Measurements from ENCODE around the gene TAPT1. TPM values are rescaled to one million over a fixed set of nuclear protein-coding genes. Genes with fewer than 3 reads are reported as not detected.
"Not testable (repeated sequence)": the region's sequence is repeated elsewhere in the genome, so short reads cannot be mapped to it uniquely, and the experiment has no call there.

The TAPT1 gene, protein sequence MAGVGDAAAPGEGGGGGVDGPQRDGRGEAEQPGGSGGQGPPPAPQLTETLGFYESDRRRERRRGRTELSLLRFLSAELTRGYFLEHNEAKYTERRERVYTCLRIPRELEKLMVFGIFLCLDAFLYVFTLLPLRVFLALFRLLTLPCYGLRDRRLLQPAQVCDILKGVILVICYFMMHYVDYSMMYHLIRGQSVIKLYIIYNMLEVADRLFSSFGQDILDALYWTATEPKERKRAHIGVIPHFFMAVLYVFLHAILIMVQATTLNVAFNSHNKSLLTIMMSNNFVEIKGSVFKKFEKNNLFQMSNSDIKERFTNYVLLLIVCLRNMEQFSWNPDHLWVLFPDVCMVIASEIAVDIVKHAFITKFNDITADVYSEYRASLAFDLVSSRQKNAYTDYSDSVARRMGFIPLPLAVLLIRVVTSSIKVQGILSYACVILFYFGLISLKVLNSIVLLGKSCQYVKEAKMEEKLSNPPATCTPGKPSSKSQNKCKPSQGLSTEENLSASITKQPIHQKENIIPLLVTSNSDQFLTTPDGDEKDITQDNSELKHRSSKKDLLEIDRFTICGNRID
- total RNA-seq (30.6 TPM), polyA plus RNA-seq (ENCODE audit: insufficient read depth in 1 of 8, insufficient read length in 8 of 8, low replicate concordance in 1 of 8) (10 to 100 TPM; 21.2 to 35.2 (median 29.2) TPM)
- long read RNA-seq, donor 1, full-length matches to known transcripts: 1 of 1 reads
- long read RNA-seq, donor 1, partial matches to known transcripts: 0 of 1 reads
- long read RNA-seq, donor 1, other reads (novel, unspliced or antisense): 0 of 1 reads
- long read RNA-seq, donor 2, full-length matches to known transcripts: 2 of 2 reads
- long read RNA-seq, donor 2, partial matches to known transcripts: 0 of 2 reads
- long read RNA-seq, donor 2, other reads (novel, unspliced or antisense): 0 of 2 reads
- long read RNA-seq, donor 3, full-length matches to known transcripts: 2 of 2 reads
- long read RNA-seq, donor 3, partial matches to known transcripts: 0 of 2 reads
- long read RNA-seq, donor 3, other reads (novel, unspliced or antisense): 0 of 2 reads
- long read RNA-seq, donor 4: 0 reads
- long read RNA-seq, donor 5, full-length matches to known transcripts: 3 of 3 reads
- long read RNA-seq, donor 5, partial matches to known transcripts: 0 of 3 reads
- long read RNA-seq, donor 5, other reads (novel, unspliced or antisense): 0 of 3 reads
- long read RNA-seq, donor 6, full-length matches to known transcripts: 2 of 2 reads
- long read RNA-seq, donor 6, partial matches to known transcripts: 0 of 2 reads
- long read RNA-seq, donor 6, other reads (novel, unspliced or antisense): 0 of 2 reads
- long read RNA-seq, donor 7, full-length matches to known transcripts: 2 of 2 reads
- long read RNA-seq, donor 7, partial matches to known transcripts: 0 of 2 reads
- long read RNA-seq, donor 7, other reads (novel, unspliced or antisense): 0 of 2 reads
- long read RNA-seq, donor 8, partial matches to known transcripts: 0 of 2 reads
- long read RNA-seq, donor 8, other reads (novel, unspliced or antisense): 0 of 2 reads
- long read RNA-seq, donor 9, full-length matches to known transcripts: 3 of 3 reads
- long read RNA-seq, donor 9, partial matches to known transcripts: 0 of 3 reads
- long read RNA-seq, donor 9, other reads (novel, unspliced or antisense): 0 of 3 reads
- long read RNA-seq, donor 10, full-length matches to known transcripts: 3 of 29 reads
- long read RNA-seq, donor 10, partial matches to known transcripts: 26 of 29 reads
- long read RNA-seq, donor 10, other reads (novel, unspliced or antisense): 0 of 29 reads
- long read RNA-seq, donor 11: 0 reads

GRCh38 chr4:16225863-16226815 lies at the start of gene TAPT1:
TSS of gene TAPT1 (minus strand) at chr4:16226471. CDS start at chr4:16226457, 14 bp downstream.
- Histone ChIP-seq H3K27me3 (ENCODE audit: control insufficient read depth, insufficient read depth, low read length) (no peaks in the 10 kb centered on the region), H3K4me3 (ENCODE audit: low read length) (peak within 1 kb of the TSS; percentile 89), H3K4me1 (ENCODE audit: control insufficient read depth, insufficient read depth, low read length) (peaks cover 16% of the 10 kb centered on the region), H3K9me3 (replicated peaks; ENCODE audit: control insufficient read depth, low read depth, low read length) (no peaks in the 10 kb centered on the region), H3K36me3 (ENCODE audit: control insufficient read depth, insufficient read depth, low read length) (no peaks in the 10 kb centered on the region), H3K27ac (ENCODE audit: low read length) (peak within 1 kb of the TSS; percentile 97)
- DNase-seq: peak; percentile 90
- WGBS (ENCODE audit: insufficient coverage): under 1% methylated on average over 138 of the region's 143 CpGs

DNA sequence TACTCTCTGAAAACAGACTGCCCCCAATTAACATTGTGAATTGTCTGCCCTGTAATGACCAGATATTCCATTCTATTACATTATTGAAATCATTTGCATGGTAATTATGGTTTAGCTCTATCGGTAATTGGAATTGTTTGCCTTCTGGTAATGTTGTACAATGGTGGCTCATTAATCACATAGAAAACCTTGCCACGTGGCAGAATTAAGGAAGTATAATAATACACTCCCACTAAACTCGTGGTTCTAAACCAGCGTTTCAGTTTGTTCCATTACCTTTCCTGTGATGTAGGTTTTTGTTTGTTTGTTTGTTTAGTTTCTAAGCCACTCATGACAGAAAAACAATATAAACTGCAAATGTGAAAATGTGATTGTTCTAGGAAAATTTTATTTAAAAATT lies 45.1 kb upstream of the TAPT1 start:
- no peak overlapping the region for H3K4me3 ChIP-seq (ENCODE audit: low read length)
- no peaks in the 10 kb centered on the region for H3K27me3 ChIP-seq (ENCODE audit: control insufficient read depth, insufficient read depth, low read length)
- DNase-seq: no peak
- WGBS (ENCODE audit: insufficient coverage): no CpG with 5 or more reads among the region's 4 CpGs
- H3K9me3 ChIP-seq (replicated peaks; ENCODE audit: control insufficient read depth, low read depth, low read length): no peaks in the 10 kb centered on the region
- no peaks in the 10 kb centered on the region for H3K36me3 ChIP-seq (ENCODE audit: control insufficient read depth, insufficient read depth, low read length)
- H3K4me1 ChIP-seq (ENCODE audit: control insufficient read depth, insufficient read depth, low read length): peaks cover 10% of the 10 kb centered on the region
- no peak overlapping the region for H3K27ac ChIP-seq (ENCODE audit: low read length)

DNA sequence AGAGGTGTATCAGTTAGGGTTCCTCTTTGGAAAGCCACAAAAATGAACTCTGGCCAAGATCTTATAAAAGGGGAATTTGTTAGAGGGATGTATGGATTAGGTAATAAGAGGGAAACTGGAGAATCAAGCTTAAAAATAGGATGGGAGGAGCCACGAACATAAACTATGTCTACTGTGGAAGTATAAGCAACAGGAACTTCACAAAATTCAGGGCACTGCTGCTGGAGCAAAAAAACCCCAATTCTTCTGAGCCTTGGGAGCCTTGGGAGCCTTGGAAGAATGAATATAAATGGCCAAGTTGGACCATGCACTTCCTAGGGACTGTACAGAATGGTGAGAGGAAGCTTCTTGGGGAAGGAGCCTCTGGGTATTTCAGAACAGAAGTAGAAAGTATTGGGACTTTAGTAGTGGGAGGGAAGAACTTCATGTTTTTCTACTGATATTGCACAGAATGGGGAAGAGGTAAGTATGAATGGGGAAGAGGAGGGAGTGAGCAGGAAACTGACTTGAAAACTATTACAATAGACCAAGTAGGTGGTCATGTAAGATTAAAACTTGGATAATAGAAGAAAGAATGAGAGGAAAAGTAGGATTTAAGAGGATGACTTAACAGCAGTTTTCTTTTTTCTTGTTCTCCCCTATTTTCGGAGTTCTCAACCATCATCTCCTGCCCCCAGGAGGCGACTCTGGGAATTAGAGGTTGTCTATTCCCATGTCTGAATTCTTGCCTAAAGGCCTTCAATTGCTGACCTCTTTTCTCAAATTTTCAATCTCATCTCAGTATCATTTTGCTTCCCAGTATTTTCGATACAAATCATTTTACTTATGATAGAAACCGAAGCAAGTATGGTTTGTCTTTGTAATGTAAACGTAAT lies 44.4 kb upstream of the TAPT1 start:
- DNase-seq: peak; percentile 32
- Histone ChIP-seq H3K4me3 (ENCODE audit: low read length) (no peak overlapping the region), H3K27me3 (ENCODE audit: control insufficient read depth, insufficient read depth, low read length) (no peaks in the 10 kb centered on the region), H3K27ac (ENCODE audit: low read length) (peak overlapping the region; percentile 29), H3K36me3 (ENCODE audit: control insufficient read depth, insufficient read depth, low read length) (no peaks in the 10 kb centered on the region), H3K4me1 (ENCODE audit: control insufficient read depth, insufficient read depth, low read length) (peaks cover 10% of the 10 kb centered on the region), H3K9me3 (replicated peaks; ENCODE audit: control insufficient read depth, low read depth, low read length) (no peaks in the 10 kb centered on the region)
- WGBS (ENCODE audit: insufficient coverage): 29% methylated on average over 1 of the region's 6 CpGs

DNA sequence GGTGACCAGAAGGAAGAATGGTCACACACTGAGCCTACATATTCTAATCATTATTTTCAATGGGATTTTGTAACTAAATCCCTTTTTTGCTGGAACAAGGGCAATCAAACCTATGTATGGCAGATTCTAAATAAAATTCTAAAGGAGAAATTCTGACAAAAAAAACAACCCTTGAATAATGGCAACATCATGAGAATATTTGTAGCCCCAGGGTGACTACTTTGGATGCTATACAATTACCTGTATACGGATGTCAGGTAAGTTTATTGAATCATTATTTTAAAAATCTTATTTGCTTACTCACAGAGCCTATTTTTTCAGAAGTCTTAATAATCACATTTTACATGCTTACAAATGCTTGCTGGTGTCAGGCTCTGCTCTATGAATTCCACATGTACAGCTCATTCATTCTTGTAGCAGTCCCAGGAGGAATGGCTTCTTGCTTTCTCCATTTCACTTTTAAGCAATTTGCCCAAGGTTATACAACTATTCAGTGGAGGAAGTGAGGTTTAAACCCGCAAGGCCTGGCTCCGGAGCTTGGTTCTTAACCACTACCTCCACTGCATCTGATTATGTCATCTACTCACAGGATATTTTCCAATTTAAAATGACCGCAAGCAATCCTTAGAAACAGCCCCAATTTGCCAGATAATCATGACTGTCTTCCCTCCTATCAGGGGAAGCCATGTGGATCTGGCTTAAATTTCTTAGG lies 43.6 kb upstream of the TAPT1 start:
- not testable (repeated sequence) for H3K27me3 ChIP-seq (ENCODE audit: control insufficient read depth, insufficient read depth, low read length); H3K9me3 ChIP-seq (replicated peaks; ENCODE audit: control insufficient read depth, low read depth, low read length); H3K4me3 ChIP-seq (ENCODE audit: low read length); H3K36me3 ChIP-seq (ENCODE audit: control insufficient read depth, insufficient read depth, low read length)
- Histone ChIP-seq H3K27ac (ENCODE audit: low read length) (peak overlapping the region; percentile 29), H3K4me1 (ENCODE audit: control insufficient read depth, insufficient read depth, low read length) (peaks cover 10% of the 10 kb centered on the region)
- WGBS (ENCODE audit: insufficient coverage): no CpG with 5 or more reads among the region's 4 CpGs
- peak; percentile 57 for DNase-seq

GRCh38 chr4:16269240-16269639 lies 43.0 kb upstream of the TAPT1 start:
- Histone ChIP-seq H3K4me1 (ENCODE audit: control insufficient read depth, insufficient read depth, low read length) (peaks cover 10% of the 10 kb centered on the region), H3K9me3 (replicated peaks; ENCODE audit: control insufficient read depth, low read depth, low read length) (no peaks in the 10 kb centered on the region), H3K36me3 (ENCODE audit: control insufficient read depth, insufficient read depth, low read length) (no peaks in the 10 kb centered on the region), H3K27ac (ENCODE audit: low read length) (no peak overlapping the region), H3K4me3 (ENCODE audit: low read length) (no peak overlapping the region), H3K27me3 (ENCODE audit: control insufficient read depth, insufficient read depth, low read length) (no peaks in the 10 kb centered on the region)
- WGBS (ENCODE audit: insufficient coverage): 38% methylated on average over 1 of the region's 1 CpG
- DNase-seq: peak; percentile 21

DNA sequence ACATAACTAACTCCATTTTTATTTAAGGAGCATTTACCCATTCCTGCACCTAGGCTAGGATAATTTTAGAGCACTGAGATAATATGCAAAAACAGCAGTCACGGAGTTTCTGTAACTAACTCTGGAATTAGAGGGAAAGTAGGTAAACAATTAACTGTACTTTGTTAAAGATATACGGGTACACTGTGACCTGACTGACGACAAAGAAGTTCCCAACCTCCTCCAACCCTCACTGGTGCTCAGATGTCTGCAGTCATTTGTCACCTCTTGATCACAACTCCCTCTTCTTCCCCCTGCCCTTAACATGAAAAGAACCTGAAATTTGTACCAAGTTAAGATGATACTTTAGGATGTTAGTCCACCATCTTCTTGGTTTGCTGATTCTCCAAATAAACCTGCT lies 42.0 kb upstream of the TAPT1 start:
- H3K36me3 ChIP-seq (ENCODE audit: control insufficient read depth, insufficient read depth, low read length): no peaks in the 10 kb centered on the region
- WGBS (ENCODE audit: insufficient coverage): no CpG with 5 or more reads among the region's 3 CpGs
- no peak for DNase-seq
- no peak overlapping the region for H3K27ac ChIP-seq (ENCODE audit: low read length)
- H3K9me3 ChIP-seq (replicated peaks; ENCODE audit: control insufficient read depth, low read depth, low read length): no peaks in the 10 kb centered on the region
- no peaks in the 10 kb centered on the region for H3K27me3 ChIP-seq (ENCODE audit: control insufficient read depth, insufficient read depth, low read length)
- no peak overlapping the region for H3K4me3 ChIP-seq (ENCODE audit: low read length)
- H3K4me1 ChIP-seq (ENCODE audit: control insufficient read depth, insufficient read depth, low read length): peaks cover 10% of the 10 kb centered on the region

GRCh38 chr4:16267639-16268038 lies 41.4 kb upstream of the TAPT1 start:
- DNase-seq: no peak
- 92% methylated on average over 1 of the region's 1 CpG for WGBS (ENCODE audit: insufficient coverage)
- H3K36me3 ChIP-seq (ENCODE audit: control insufficient read depth, insufficient read depth, low read length): no peaks in the 10 kb centered on the region

More at GRCh38 chr4:16267639-16268038, 41.4 kb upstream of the TAPT1 start:
- Histone ChIP-seq H3K27me3 (ENCODE audit: control insufficient read depth, insufficient read depth, low read length) (no peaks in the 10 kb centered on the region), H3K4me3 (ENCODE audit: low read length) (no peak overlapping the region), H3K27ac (ENCODE audit: low read length) (no peak overlapping the region), H3K9me3 (replicated peaks; ENCODE audit: control insufficient read depth, low read depth, low read length) (no peaks in the 10 kb centered on the region), H3K4me1 (ENCODE audit: control insufficient read depth, insufficient read depth, low read length) (peaks cover 10% of the 10 kb centered on the region)

Measured in muscle of leg (tissue), 16 donors.